HG03045 (cell line): ENCODE data around the gene POU2AF1.

Source experiments
- ATAC-seq: cut with Tn5 transposase; IDR thresholded peaks from one replicate; pipeline ENCODE4 v1.9.1; 2021; ENCODE audit warnings: mild to moderate bottlenecking, moderate library complexity; ENCODE audit not compliant: unreplicated experiment

The POU2AF1 gene, protein sequence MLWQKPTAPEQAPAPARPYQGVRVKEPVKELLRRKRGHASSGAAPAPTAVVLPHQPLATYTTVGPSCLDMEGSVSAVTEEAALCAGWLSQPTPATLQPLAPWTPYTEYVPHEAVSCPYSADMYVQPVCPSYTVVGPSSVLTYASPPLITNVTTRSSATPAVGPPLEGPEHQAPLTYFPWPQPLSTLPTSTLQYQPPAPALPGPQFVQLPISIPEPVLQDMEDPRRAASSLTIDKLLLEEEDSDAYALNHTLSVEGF

GRCh38 chr11:111378861-111379601 is at the start of gene POU2AF1:
Gene POU2AF1, minus strand, starts transcription at chr11:111379275. Its CDS starts 98 bp downstream, at chr11:111379177.
- ATAC-seq = peak; percentile 66

- ATAC-seq = no peak
These were observed 49.2 kb upstream of the POU2AF1 start for GRCh38 chr11:111428113-111428876.

GRCh38 chr11:111427471-111427912 is 48.4 kb upstream of the POU2AF1 start:
- ATAC-seq = no peak

DNA sequence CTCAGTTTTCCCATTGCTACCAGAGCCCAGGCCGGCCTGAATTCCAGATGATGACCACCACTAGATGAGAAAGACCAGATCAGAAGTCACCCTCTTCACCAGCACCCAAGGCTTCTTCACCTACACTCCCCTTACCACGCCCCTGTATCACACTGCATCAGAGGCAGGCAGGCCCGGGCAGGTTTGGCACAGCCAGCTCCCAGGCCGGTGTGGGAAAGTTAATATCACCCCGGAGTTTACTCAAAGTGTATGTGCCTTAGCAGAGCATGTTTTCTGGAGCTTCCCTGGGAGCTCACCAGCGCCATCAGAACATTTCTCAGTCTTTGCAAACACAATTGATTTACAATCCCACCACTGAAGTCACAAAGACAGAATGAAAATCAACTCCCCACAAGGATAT is 47.5 kb upstream of the POU2AF1 start:
- ATAC-seq = no peak

DNA sequence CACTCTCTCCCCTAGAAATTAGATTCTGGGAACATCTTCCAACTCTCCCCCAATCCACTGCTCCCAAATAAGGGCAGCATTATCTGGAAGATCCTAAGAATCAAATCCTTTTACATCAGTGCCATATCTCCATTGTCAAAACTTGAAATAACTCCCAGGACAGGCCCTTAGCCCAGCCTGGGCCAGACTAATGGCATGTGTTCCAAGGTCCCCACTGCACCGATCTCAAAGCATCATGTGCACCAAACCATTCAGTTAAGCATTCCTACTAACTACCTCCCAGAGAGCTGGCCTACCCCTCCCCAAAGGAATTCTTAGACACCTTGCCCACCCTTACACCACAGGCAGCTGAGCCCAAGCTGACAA is 44.2 kb upstream of the POU2AF1 start:
- no peak for ATAC-seq

GRCh38 chr11:111422494-111423249 is 43.6 kb upstream of the POU2AF1 start:
- ATAC-seq = peak; percentile 83

GRCh38 chr11:111421251-111421650 is 42.2 kb upstream of the POU2AF1 start:
- no peak for ATAC-seq

- ATAC-seq = no peak
These were observed 40.7 kb upstream of the POU2AF1 start for GRCh38 chr11:111419641-111420327.

DNA sequence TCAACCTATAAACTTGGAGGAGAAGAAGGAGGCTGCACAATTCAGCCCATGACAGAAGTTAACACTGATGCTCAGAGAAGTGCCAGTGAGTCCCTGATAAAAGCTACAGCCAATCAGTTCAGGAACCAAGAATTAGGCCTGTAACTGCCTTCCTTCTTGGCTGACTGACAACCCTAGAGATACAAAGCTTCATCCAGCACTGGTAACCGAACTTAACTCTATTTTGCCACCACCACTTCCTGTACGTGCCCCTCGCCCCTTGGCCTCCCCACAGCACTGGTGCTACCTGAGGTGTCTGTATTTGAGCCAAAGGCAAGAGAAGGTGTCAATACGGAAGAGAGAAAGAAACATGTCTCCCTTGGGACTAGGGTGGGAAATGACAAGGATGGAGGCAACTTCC is 40.1 kb upstream of the POU2AF1 start:
- no peak for ATAC-seq

GRCh38 chr11:111418436-111418787 is 39.3 kb upstream of the POU2AF1 start:
- ATAC-seq = no peak

GRCh38 chr11:111417766-111418435 is 38.8 kb upstream of the POU2AF1 start:
- ATAC-seq = peak; percentile 39

DNA sequence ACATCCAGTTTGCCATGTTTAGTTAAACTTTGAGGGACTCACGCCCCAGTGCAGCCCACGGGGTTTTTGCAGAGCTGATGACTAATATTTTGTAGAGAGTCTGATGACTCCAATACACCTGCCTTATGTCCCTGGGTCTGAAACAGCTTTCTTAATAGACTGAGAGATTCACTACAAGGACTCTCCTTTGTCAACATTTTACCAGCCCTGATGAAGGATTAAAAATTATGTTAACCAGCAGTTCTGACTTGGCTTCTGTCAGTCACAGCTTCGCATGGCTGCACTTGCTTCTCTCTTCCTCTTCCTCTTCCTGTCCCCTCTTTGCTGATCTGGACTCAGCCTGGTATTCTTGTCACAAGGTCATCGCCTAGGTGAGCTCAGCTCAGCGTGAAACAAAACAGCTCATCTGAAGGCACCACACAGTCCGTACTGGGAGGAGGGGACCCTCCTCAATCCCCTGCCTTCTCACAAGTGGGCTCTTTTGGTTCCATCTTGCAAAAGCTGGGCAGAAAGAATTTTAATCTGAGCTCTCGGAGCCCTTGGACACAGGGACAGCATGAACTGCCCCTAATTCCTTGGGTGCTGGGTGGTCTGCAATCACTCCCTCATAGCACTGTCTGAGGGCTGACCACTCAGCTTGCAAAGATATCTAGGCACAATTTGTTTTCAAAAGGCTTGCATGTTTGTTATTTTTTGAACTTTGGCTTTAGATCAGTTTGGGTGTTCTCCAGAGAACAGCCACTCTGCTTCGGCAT is 38.1 kb upstream of the POU2AF1 start:
- ATAC-seq = peak; percentile 54

- peak; percentile 5 for ATAC-seq
These were observed 37.3 kb upstream of the POU2AF1 start for GRCh38 chr11:111416231-111416960.

GRCh38 chr11:111414936-111415335 is 35.9 kb upstream of the POU2AF1 start:
- no peak for ATAC-seq

DNA sequence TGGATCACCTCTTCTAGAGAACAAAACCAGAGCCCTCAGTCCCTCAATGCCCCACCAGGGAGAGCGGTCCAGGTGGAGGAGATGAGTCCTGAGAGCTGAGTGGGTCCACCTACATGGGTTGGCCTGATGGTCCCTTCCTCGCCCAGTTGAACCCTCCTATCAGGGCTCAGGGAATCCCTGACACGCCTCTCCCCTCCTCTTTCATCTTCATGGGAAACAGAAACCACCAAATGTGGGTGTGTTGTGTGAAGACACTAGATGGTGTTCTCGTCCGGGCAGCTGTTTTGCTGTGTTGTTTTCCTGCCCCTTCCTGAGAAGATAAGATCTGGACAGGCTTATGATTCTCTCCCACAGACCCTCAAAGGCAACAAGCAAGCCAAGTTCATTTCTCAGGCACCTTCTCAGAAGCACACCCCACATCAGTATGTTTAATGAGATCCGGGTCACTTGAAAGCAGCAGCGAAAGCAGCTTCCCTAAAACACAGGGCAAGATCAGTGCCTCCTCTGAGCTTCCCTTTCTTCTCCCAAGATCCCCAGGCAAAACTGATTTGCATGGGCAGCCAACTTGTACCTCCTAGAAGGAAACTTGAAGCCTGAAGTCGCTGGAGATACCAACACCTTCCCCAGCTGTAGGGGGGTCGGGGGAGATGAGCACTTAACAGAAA is 35.3 kb upstream of the POU2AF1 start:
- peak; percentile 36 for ATAC-seq

GRCh38 chr11:111413849-111414248 is 34.8 kb upstream of the POU2AF1 start:
- no peak for ATAC-seq

DNA sequence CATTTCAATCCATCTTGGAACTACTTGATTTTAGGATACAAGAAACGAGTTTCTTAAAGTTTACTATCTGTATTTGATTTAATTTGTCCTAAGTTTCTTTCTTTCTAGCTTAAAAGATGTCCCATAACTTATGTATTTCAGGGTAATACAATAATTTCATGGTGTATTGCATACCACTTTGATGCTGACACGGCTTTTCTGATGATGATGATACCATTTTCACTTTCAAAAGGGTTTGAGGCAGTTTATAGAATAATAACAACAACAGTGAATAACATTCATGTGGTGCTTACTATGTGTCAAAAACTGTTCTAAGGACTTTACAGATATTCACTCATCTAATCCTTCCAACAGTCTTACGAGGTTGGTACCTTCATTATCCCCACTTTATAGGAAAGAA is 33.2 kb upstream of the POU2AF1 start:
- ATAC-seq = no peak

- no peak for ATAC-seq
These were observed 32.4 kb upstream of the POU2AF1 start for GRCh38 chr11:111411456-111411855.
